G401 (cell line): Measurements from ENCODE around the gene HPCAL1. TPM values are rescaled to one million over a fixed set of nuclear protein-coding genes. Genes with fewer than 3 reads are reported as not detected.

Experiments used
- DNase-seq: peaks from one replicate; pipeline ENCODE4 v3.0.0-alpha.2; 2015; ENCODE audit warnings: low spot score
- in situ Hi-C: cut with HindIII; loops from 2 replicates; pipeline ENCODE4 v1.10.0; 2016; ENCODE audit warnings: low sequenced_read_pairs, mixed read lengths
- total RNA-seq: library from RNA; depleted of rRNA; stranded (reverse); fragments of >200 nt; shearing (Covaris generic); gene quantifications from 2 replicates; pipeline ENCODE4 v1.2.3, GENCODE V29; 2014

HPCAL1 gene
- total RNA-seq, 1 experiment from 2014 or later, result 34.8 TPM

DNA sequence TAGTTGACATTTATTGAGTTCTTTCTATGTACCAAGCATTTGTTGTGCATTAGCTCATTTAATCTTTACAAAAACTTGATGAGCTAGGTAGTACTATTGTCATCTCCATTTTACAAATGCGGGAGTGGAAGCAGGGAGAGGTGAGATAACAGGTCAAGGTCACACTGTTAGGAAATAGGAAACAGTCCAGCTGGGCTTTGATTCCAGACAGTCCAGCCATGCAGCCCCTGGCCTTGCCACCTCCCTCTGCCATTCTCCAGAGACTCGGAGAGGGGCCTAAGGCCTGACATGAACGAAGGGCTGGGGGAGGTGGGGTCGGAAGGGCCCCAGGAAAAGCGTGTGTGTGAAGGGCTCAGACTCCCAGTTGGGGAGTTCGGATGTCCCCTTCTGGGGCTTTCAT lies 89.8 kb downstream of the HPCAL1 start:
- in situ Hi-C loops, result no loop called here
- DNase-seq, result no peak

- in situ Hi-C loops, result no loop called here
- DNase-seq, result peak; percentile 47
Measured at GRCh38 chr2:10392951-10393639, 90.4 kb downstream of the HPCAL1 start.

GRCh38 chr2:10393640-10393982 lies 90.9 kb downstream of the HPCAL1 start:
- in situ Hi-C loops, result no loop called here
- no peak for DNase-seq

- DNase-seq, result no peak
- in situ Hi-C loops, result no loop called here
Measured at GRCh38 chr2:10395893-10396292, 93.2 kb downstream of the HPCAL1 start.

DNA sequence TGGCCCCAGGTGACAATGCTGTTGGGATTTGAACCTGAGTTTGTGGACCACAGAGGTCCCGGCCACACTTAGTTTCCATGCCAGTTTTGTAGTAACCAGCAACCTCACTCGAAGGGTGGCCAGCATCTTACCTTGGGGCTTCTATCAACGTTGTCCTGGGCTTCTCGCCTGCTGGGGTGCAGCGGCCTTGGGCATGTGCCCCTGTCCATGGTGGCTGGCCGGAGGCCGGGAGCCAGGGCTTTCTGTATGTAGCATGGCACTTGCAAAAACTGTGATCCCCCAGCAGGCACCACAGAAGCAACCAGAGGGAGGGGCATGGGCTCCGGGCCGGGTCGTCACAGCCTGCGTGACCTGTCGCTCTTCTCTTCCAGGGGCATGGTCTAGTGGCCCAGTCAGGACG lies 93.8 kb downstream of the HPCAL1 start:
- in situ Hi-C loops, result no loop called here
- no peak for DNase-seq

DNA sequence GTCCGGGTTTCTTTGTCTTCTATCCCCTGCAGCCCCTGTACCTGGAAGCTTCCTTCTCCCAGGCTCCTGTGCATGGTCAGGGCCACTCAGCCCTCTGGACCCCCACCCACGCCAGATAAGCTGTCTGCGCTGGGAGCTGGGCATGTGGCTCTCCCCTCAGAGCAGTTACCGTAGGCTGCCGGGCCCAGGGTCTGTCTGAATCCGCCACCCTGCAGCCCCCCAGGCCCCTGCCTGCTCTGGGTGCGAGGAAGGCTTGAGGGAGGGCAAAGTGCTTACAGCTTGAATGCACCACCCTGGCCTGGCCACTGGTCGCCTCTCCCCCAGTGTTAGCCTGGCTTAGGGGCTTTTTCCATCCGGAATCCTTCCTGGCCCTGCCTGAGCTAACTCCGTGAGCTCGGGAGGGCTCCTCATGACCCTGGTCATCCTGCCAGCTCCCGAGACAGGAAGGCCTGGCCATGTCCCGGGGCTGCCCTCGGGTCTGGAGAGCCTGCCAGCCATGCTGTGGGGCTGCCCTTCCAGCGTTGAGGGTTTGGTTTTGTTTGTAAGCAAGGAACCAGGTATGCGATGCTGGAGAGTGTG lies 94.7 kb downstream of the HPCAL1 start:
- in situ Hi-C loops, result no loop called here
- DNase-seq, result no peak

- in situ Hi-C loops, result no loop called here
- DNase-seq, result no peak
Measured at GRCh38 chr2:10397878-10398277, 95.2 kb downstream of the HPCAL1 start.

DNA sequence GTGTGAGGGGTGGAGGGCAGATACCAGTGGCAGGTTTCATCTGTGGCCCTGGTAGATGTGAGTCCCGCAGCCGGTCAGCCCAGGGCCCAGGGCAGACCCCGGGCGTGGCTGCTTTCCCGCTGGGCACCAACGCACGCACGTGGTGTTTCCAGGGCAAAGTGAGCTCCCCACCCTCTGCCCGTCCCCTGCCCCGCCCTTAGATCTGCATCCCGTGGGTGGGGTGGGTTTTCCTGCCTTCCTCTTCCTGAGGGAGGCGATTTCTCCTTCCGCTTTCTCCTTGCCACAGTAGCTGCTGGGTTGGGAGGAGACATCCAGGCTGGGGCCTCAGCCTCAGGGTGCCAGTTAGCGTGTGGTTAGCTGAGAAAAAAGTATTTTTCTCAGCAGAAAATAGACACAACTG lies 95.8 kb downstream of the HPCAL1 start:
- no peak for DNase-seq
- in situ Hi-C loops, result no loop called here

DNA sequence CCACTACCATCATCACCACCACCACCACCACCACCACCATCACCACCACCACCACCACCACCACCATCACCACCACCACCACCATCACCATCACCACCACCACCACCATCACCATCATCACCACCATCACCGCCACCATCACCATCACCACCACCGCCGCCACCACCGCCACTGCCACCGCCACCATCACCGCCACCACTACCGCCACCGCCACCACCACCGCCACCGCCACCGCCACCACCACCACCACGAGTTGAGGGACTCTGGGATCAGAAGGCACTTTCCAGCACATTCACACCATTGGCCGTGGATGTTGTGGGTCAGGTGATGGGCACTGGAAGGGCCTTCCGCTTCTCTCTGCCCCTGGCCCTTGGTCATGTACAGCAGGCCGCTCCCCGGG lies 96.7 kb downstream of the HPCAL1 start:
- in situ Hi-C loops, result no loop called here
- DNase-seq, result no peak

DNA sequence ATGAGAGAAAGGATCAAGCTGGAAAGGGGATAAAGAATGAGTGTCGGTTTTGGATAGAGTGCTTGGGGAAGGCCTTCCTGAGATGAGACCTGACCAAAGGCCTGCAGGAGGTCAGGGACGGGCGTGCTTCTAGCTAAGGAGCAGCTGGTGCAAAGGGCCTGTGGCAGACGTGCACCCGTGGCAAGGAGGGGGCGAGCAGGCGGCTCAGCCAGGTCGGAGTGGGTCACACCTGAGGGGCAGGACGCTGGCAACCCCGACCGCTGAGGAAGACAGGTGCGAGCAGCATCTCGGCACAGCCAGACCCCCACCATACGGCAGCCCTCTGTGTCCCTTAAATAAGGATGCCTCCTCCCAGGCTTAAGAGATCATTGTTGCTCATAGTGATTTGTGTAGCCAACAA lies 97.3 kb downstream of the HPCAL1 start:
- in situ Hi-C loops, result no loop called here
- no peak for DNase-seq

DNA sequence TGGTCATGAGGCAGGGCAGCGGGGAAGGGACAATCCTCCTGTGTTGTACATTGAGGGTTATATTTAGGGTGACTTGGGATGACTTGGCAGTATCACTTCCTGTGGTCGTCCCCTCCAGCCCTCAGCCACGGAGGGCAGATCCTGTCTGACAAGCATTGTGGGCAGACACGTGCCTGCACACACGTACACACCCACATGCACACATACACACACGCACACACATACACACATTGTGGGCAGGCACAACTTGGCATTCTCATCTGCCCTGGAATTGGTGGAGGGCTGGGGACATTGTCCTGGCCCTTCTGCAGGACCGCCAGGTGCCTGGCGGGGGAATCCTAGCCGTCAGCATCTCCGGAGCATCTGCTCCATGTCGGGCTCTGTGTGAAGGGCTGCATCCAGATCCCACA lies 97.9 kb downstream of the HPCAL1 start:
- in situ Hi-C loops, result no loop called here
- peak; percentile 61 for DNase-seq

GRCh38 chr2:10400978-10401951 lies 98.6 kb downstream of the HPCAL1 start:
- in situ Hi-C loops, result no loop called here
- DNase-seq, result no peak

- in situ Hi-C loops, result no loop called here
- DNase-seq, result no peak
Measured at GRCh38 chr2:10402062-10402585, 99.4 kb downstream of the HPCAL1 start.

DNA sequence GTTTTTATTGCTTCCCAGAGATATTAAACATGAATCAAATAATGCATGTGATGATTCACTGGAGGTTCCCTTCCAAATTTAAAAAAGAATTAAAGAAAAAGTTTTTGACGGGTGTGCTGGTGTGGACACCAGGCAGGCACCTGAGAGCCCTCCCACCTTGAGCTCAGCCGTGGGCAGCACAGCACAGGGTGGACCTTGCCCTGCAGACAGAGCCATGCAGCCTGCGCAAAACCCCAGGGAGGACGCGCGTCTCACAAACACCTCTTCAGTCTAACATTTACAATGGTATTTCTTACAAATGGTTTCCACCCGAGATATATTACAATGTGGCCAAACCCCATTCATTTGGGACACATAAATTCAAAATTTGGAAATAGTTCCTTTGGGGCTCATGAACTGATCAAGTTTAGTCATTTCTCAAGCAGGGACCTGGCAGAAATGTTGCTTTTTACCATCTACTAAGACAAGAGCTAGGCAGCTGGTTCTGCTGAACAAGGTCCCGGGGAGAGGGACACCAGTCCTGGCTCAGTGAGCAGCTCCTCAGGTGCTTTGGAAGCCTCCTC lies 100.0 kb downstream of the HPCAL1 start:
- no peak for DNase-seq
- in situ Hi-C loops, result no loop called here

- peak; percentile 55 for DNase-seq
- in situ Hi-C loops, result no loop called here
Measured at GRCh38 chr2:10404324-10405143, 101.8 kb downstream of the HPCAL1 start.

DNA sequence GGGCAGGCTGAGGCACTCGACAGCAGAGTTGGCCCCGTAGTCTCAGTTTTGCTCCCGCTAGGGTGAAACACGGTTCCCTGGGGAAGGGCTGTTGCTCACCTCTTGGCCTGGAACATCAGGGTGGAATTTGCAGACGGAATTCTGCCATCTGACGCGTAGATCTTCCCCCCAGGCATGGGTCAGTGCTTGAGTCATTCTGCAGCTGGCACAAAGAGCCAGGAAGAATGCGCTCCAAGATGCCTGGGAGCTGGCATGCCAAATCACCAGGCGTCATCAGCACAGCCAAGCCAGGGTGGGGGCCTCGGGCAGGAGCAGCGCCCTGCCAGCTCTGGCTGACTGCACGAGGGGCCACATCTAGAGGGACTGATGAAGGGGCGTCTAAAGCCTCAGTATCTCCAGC lies 102.7 kb downstream of the HPCAL1 start:
- DNase-seq, result no peak
- in situ Hi-C loops, result no loop called here

GRCh38 chr2:10406016-10406415 lies 103.3 kb downstream of the HPCAL1 start:
- no peak for DNase-seq
- in situ Hi-C loops, result no loop called here

- in situ Hi-C loops, result no loop called here
- DNase-seq, result no peak
Measured at GRCh38 chr2:10406491-10407188, 103.9 kb downstream of the HPCAL1 start.
